HFFc6 (cell line): ENCODE results near the gene CCDC17. TPM values are rescaled to one million over a fixed set of nuclear protein-coding genes. Genes with fewer than 3 reads are reported as not detected.

Source experiments
- DNase-seq: peaks from one replicate; pipeline ENCODE4 v3.0.0-alpha.2; 2018
- H3K27ac Mint-ChIP-seq: 2 replicates; pipeline ENCODE4 v1.8.0; 2020; ENCODE audit warnings: mild to moderate bottlenecking, mixed read lengths
- H3K27me3 Mint-ChIP-seq: 2 replicates; pipeline ENCODE4 v1.8.0; 2021; ENCODE audit warnings: mild to moderate bottlenecking, moderate library complexity, mixed read lengths; ENCODE audit not compliant: insufficient read depth
- H3K36me3 Mint-ChIP-seq: 2 replicates; pipeline ENCODE4 v1.8.0; 2021; ENCODE audit warnings: low read depth, mixed read lengths
- H3K4me1 Mint-ChIP-seq: 2 replicates; pipeline ENCODE4 v1.8.0; 2020; ENCODE audit warnings: low read depth, mixed read lengths
- H3K4me3 Mint-ChIP-seq: 2 replicates; pipeline ENCODE4 v1.8.0; 2020; ENCODE audit warnings: mild to moderate bottlenecking, moderate library complexity, mixed read lengths
- H3K9me3 Mint-ChIP-seq: 2 replicates; pipeline ENCODE4 v1.8.0; 2020; ENCODE audit warnings: mild to moderate bottlenecking, mixed read lengths
- CTCF ChIP-seq: fragments of 200-600 bp; sonication (generic); IDR thresholded peaks from 2 replicates; pipeline ENCODE4 v1.5.0; 2021; ENCODE audit warnings: antibody characterized with exemption, mild to moderate bottlenecking
- long read RNA-seq: library from polyadenylated mRNA; unstranded; transcript quantifications from one replicate; pipeline ENCODE4 v2.0.0, GENCODE V29; 2019
- total RNA-seq, 6 experiments: library from RNA; stranded (reverse); fragmentation: NEBNext Ultra II Directional; extraction: Animal tissue kit (Norgen Biotek cat#: 25700); gene quantifications; 2 replicates in 1 of 6; 3 replicates in 5 of 6; pipeline ENCODE4 v1.2.3, GENCODE V29; 2021

Gene CCDC17
- total RNA-seq: under 1 TPM; 0.24 to 0.79 (median 0.31) TPM
- long read RNA-seq: 0 reads

- no peak for DNase-seq
Observed at GRCh38 chr1:45623972-45624371, at the start of gene CCDC17. TSS of gene CCDC17 (minus strand) at chr1:45624054. CDS start at chr1:45623909, 145 bp downstream.

DNA sequence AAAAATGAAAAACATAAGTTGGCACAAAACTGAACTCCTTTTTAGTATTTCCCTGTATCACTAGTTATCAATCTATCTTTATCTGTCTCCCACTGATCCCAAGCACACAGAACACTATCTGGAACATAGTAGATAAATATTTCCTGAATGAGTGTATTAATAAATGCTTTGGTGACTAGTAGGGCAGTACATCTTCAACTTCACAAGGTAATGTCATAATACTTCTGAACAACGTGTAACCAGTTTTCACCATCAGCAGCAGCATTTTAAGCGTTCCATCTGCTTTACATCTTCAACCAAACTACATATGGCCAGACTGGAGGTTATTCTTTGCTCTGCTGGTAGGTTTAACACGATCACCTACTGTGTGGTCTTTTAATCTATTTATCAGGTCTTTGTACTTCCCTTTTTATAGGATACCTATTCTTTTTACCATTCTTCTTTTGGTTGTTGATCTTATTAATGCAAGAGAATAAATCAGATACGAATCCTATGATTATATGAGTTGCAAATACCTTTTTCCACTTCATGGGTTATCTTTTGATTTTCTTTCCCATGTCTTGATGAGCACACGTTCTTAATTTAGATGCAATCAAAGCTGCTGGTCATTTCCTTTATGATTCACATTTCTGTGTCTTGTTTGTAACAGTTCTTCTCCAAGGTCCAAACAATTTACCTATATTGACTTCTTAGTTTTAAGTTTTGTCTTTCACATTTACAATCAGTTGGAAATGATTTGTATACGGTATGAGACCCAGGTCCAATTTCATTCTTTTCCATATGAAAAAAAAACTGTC is 46.2 kb upstream of the CCDC17 start:
- Mint-ChIP-seq H3K27ac (peak overlapping the region; percentile 79), H3K36me3 (peaks cover 12% of the 10 kb centered on the region), H3K4me1 (peaks cover 69% of the 10 kb centered on the region), H3K27me3 (no peaks in the 10 kb centered on the region), H3K4me3 (peak overlapping the region; percentile 63), H3K9me3 (no peaks in the 10 kb centered on the region)
- no peak for TF ChIP-seq CTCF
- DNase-seq: peak; percentile 60

More at GRCh38 chr1:45623972-45624371, at the start of gene CCDC17:
- TF ChIP-seq CTCF: no peak
- H3K36me3 Mint-ChIP-seq: peaks cover 18% of the 10 kb centered on the region
- no peak within 1 kb of the TSS for H3K4me3 Mint-ChIP-seq
- H3K4me1 Mint-ChIP-seq: no peaks in the 10 kb centered on the region
- H3K9me3 Mint-ChIP-seq: no peaks in the 10 kb centered on the region
- H3K27me3 Mint-ChIP-seq: peaks cover 12% of the 10 kb centered on the region
- H3K27ac Mint-ChIP-seq: no peak within 1 kb of the TSS

GRCh38 chr1:45669379-45669778 is 45.5 kb upstream of the CCDC17 start:
- Mint-ChIP-seq H3K4me1 (peaks cover 63% of the 10 kb centered on the region), H3K9me3 (no peaks in the 10 kb centered on the region), H3K4me3 (peak overlapping the region; percentile 42), H3K36me3 (peaks cover 5% of the 10 kb centered on the region; the same call in 1 of the 2 replicates), H3K27me3 (no peaks in the 10 kb centered on the region), H3K27ac (peak overlapping the region; percentile 79)
- TF ChIP-seq CTCF: no peak
- DNase-seq: peak; percentile 38

- Mint-ChIP-seq H3K27ac (no peak overlapping the region), H3K27me3 (no peaks in the 10 kb centered on the region), H3K9me3 (no peaks in the 10 kb centered on the region), H3K4me1 (peaks cover 54% of the 10 kb centered on the region), H3K36me3 (peaks cover 5% of the 10 kb centered on the region; the same call in 1 of the 2 replicates), H3K4me3 (no peak overlapping the region)
- TF ChIP-seq CTCF: no peak
- DNase-seq: no peak
Observed at GRCh38 chr1:45668526-45668925, 44.7 kb upstream of the CCDC17 start.

GRCh38 chr1:45667321-45668111 is 43.7 kb upstream of the CCDC17 start:
- peaks cover 5% of the 10 kb centered on the region; the same call in 1 of the 2 replicates for H3K36me3 Mint-ChIP-seq
- H3K4me3 Mint-ChIP-seq: no peak overlapping the region
- DNase-seq: no peak
- H3K27me3 Mint-ChIP-seq: no peaks in the 10 kb centered on the region
- no peak for TF ChIP-seq CTCF
- H3K4me1 Mint-ChIP-seq: peaks cover 47% of the 10 kb centered on the region
- H3K9me3 Mint-ChIP-seq: no peaks in the 10 kb centered on the region
- no peak overlapping the region for H3K27ac Mint-ChIP-seq
